Ramos (cell line): ENCODE data around the gene RPL18.
"Not testable (repeated sequence)": the region's sequence is repeated elsewhere in the genome, so short reads cannot be mapped to it uniquely, and the experiment has no call there.

Source experiments
- in situ Hi-C: fragments of 300-500 bp; cut with MboI; formaldehyde crosslinking; loops from one replicate; pipeline ENCODE4 v1.14.3; 2022; ENCODE audit warnings: low sequenced_read_pairs; ENCODE audit not compliant: unreplicated experiment

The RPL18 gene

DNA sequence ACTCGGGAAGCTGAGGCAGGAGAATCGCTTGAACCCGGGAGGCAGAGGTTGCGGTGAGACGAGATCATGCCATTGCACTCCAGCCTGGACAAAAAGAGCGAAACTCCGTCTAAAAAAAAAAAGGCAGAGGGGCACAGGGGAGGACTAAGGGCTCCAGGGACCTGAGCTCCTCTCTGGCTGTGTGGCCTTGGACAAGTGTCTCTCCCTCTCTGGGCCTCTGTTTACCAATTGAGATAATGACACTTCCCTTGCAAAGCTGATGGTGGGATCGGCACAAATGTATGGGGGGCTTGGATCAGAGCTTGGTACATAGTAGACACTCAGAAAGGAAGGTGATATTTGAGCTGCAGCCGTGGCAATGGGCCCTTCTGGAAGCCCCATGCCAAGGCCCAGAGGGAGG lies 23.8 kb downstream of the RPL18 start:
- in situ Hi-C loops = no loop called here

DNA sequence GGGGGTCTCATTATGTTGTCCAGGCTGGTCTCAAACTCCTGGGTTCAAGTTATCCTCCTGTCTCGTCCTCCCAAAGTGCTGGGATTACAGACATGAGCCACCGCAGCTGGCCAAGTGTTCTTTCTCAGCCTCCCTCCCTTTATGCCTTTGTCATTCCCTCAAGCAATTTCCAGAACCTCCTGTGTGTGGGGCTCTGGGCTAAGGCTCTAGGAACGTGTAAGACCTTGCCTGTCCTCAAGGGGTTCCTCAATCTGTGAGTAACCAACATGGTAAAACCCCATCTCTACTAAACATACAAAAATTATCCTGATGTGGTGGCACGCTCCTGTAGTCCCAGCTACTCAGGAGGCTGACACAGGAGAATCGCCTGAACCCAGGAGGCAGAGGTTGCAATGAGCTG lies 28.0 kb downstream of the RPL18 start:
- in situ Hi-C loops = no loop called here

DNA sequence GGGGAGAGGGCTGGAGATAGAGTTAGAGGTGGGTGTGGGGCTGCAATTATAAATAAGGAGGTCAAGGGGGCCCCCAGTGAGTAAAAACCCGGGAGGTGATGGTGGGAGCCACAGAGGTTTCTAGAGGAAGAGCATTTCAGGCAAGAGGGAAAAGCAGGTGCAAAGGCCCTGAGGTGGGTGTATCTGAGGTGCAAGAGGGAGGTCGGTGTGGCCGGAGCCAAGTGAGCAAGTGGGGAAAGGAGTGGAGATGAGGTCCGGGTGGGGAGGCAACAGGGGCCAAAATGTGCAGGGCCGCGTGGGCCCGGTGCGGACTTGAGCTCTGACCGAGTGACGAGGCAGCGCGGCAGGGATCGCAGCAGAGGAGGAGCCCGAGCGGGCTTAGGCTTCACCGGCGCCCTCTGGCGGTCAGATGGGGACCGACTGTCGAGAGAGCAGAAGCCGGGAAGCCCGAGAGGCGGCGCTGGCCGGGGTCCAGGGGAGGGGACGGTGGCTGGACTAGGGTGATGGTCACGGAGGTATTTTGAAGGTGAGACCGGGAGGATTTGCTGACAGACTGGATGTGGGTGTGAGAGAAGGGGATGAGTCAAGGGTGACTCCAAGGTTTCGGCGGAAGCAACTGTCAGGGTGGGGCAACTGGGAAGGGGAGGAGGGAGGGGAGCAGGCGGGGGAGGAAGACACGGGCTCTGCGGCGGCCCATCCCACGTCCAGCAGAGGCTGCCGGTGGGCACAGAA lies 30.1 kb downstream of the RPL18 start:
- in situ Hi-C loops = loop anchor here (5.0 to 10.0 kb wide), 2 partner anchors 82 to 274 kb away; no protein-coding TSS in a partner anchor

DNA sequence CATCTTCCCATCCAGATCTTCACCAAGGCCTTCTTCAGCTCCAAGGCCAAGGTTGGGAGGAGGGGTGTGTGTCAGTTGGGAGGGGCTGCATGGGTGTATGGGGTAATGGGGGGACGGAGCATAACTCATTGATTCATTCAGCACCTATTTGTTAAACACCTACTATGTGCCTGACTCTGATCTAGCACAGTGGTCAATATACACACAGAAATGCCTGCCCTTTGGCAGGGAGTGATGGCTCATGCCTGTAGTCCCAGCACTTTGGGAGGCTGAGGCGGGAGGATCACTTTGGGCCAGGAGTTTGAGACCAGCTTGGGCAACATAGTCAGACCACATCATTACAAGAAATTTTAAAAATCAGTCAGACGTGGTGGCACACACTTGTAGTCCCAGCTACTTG lies 31.6 kb downstream of the RPL18 start:
- in situ Hi-C loops = loop anchor here (5.0 to 10.0 kb wide), 2 partner anchors 80 to 273 kb away; no protein-coding TSS in a partner anchor

DNA sequence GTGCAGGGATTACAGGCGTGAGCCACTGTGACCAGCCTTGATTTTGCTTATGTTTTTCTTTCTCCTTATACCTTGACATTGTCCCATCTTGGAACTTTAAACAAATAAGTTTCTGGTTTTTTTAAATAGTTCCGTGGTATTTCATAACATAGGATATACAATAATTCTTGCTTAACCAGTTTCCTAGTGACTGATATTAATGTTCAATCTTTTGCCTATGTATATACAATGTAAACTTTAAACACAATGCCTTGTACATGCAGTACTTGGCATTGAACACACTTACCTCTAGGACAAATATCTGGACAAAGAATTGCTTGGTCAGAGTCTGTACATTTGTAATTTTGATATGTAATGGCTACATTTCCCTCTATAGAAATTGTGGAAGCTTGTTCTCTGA lies 36.8 kb downstream of the RPL18 start:
- in situ Hi-C loops = loop anchor here (10.0 kb wide), 1 partner anchor 267 kb away; no protein-coding TSS in a partner anchor

DNA sequence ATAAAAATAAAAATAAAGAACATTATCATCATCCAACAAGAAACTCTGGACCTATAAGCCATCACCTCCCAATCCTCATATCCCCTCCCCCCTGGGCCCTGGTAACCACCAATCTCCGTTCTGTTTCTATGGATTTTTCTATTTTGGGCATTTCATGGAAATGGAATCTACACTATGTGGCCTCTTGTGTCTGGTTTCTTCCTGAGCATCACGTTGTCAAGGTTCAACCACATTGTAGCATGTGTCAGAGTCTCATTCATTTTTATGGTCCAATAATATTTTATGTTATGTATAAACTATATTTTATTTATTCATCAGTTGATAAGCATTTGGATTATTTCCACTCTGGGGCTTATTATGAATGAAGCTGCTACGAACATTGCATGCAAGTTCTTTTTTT lies 40.1 kb downstream of the RPL18 start:
- in situ Hi-C loops = no loop called here

DNA sequence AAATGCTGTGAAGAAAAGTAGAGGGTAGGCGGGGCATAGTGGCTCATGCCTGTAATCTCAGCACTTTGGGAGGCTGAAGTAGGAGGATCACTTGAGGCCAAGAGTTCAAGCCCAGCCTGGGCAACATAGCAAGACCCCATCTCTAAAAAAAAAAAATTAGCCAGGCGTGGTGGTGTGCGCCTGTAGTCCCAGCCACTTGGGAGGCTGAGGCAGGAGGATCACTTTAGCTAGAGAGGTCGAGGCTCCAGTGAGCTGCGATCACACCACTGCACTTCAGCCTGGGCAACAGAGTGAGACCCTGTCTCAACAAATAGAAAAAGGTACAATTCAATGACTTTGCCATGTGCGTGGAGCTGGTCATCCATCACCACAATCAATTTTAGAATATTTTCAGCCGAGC lies 41.1 kb downstream of the RPL18 start:
- in situ Hi-C loops = not testable (repeated sequence)

DNA sequence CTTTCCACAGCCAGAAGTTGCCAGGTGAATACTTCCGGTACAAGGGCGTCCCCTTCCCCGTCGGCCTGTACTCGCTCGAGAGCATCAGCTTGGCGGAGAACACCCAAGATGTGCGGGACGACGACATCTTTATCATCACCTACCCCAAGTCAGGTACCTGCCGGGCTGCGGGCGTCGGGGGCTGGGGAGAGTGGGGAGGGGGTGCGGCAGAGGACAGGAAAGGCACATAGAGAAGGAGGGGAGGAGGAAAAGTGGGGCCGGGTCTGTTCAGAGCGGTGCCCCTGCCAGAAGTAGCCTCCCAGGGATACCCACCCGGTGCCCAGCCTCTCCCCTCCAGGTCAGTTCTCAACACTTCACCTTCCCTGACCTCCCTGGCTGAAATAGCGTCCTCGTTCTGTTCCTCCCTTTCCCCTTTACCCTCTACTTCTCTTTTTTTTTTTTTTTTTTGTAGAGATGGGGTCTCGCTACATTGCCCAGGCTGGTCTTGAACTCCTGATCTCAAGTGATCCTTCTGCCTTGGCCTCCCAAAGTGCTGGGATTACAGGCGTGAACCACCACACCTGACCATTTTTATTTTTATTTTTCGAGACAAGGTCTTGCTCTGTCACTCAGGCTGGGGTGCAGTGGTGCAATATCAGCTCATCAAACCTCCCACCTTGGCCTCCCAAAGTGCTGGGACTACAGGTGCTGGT lies 42.9 kb downstream of the RPL18 start:
- in situ Hi-C loops = no loop called here

DNA sequence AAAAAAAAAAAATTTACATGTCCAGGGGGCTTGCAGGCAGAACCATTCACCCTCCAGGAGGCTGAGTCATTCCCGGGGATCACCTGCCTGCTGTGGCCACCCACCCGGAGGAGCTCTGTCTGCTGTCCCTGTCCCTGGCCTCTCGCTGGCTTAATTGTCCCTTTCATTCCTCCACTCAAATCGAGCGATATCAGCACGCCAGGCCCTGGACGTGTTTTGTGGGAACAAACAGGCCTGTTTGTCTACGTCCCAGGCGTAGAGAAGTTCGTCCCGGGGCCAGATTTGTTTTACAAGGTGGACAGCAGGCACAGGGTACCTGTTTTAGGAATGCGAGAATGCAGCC lies 45.8 kb downstream of the RPL18 start:
- in situ Hi-C loops = no loop called here

DNA sequence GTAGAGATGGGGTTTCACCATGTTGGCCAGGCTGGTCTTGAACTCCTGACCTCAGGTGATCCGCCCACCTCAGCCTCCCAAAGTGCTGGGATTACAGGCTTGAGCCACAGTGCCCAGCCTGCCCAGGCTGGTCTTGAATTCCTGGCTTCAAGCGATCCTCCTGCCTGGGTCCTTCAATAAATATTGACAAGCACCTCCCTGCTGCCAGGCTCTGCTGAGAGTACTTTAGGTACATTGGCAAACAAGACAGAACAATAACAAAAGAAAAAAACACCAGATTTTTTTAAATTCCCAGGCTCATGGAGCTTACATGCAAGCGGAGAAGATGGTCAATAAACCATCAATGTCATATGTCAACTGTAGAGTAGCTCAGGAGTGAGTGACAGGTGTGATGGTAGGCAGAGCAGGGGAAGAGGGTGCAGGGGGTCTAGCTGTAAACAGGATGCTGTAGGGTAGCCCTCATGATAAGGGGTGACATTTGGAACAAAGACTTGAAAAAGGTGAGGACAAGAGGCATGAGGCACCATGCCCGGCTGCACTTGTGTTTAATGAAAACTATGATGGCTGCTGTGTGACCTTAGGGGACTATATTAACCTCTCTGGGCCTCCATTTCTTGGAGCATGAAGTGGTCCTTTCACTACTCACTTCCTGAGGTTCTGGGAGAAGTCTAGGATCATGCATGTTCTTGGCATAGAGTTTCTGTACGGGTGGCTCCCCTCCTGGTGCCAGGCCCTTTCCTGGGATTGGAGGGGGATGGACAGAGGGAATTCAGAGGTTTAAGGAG lies 47.4 kb downstream of the RPL18 start:
- in situ Hi-C loops = no loop called here

DNA sequence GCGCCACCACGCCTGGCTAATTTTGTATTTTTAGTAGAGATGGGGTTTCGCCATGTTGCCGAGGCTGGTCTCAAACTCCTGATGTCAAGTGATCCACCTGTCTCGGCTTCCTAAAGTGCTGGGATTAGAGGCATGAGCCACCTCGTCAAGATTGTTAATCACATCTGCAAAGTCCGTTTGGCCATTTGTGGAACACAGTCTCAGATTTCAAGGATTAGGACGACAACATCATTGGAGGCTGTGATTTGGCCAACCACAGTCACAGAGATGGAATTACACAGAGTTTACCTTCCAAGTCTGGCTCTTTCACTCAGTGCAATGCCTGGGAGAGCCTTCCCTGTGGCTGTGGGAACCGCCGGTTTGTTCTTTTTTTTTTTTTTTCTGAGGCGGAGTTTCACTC lies 49.2 kb downstream of the RPL18 start:
- in situ Hi-C loops = no loop called here

DNA sequence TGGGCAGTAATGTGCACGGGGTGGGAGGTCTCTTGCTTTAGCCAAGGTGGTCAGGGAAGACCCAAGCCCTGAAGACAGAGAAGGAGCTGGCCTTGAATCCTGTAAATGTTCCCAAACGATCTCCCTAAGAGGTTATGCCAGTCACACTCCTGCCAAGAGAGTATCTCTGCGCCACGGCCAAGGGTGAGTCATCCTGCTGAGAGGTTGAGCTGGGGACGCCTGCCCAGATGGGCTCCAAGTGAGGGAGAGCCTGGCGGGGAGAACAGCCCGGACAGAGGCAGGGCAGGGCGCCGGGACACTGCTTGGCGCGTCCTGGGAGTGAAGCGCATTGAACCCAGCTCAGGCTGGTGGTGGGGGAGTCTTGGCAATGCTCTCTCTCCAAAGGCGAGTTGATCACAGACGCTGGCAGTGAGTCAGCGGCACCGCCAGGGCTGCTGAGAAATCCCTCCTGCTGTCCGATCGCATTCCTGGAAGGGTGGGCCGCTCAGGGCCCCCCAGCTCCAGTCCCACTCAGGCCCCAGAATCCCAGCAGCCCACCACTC lies 50.6 kb downstream of the RPL18 start:
- in situ Hi-C loops = no loop called here
